ENCODE results near the gene PAX8. TPM values are rescaled to one million over a fixed set of nuclear protein-coding genes. Genes with fewer than 3 reads are reported as not detected.

The PAX8 gene
- total and polyA plus RNA-seq, 2 of the 13 experiments (the other 11 are each of a cell fraction or from before 2014, with no cell fraction given) = 1.5 to 8.8 TPM

GRCh38 chr2:113232740-113233139 is 46.0 kb downstream of the PAX8 start (continued):
- TF ChIP-seq XRCC5 (optimal IDR thresholded peaks at IDR 0.05; ENCODE audit: low read length) (peak; percentile 23), KLF15 (CRISPR knock-in tag; IDR thresholded peaks at IDR 0.05; ENCODE audit: borderline replicate concordance) (no peak), RNF219 (CRISPR knock-in tag; IDR thresholded peaks at IDR 0.05) (no peak), TEF (CRISPR knock-in tag; IDR thresholded peaks at IDR 0.05) (no peak)

- 70% methylated on average over 3 of the region's 3 CpGs for WGBS (ENCODE audit: low lambda C conversion rate)
- FAIRE-seq = no peak
- CTCF ChIA-PET (ENCODE audit: low intra/inter-chr PET ratio, low total read pairs) = no interaction called here
- H3K4me1 ChIP-seq (ENCODE audit: insufficient read depth, low read length) = peaks cover 48% of the 10 kb centered on the region
- no peak overlapping the region for H3K9ac ChIP-seq (ENCODE audit: insufficient read depth, low read depth, low read length)
- 0 out of 5 replicates have a peak, but pooled peaks cover 0 to 5% of the 10 kb centered on the region in 2 experiments for H3K27me3 ChIP-seq (ENCODE audit: control insufficient read depth in 1 of 2, insufficient read depth in 2 of 2, low read length in 2 of 2)
- no TSS peak for BruUV-seq (replicated peaks)
- in situ Hi-C loops (cut with HindIII; ENCODE audit: extremely low pct_ligation_motif_present, low pct_unique_long_range_greater_than_20kb) = no loop called here
- DNase-seq (ENCODE audit: low spot score) = no peak
- no peak overlapping the region for H3K27ac ChIP-seq (ENCODE audit: extremely low read length, insufficient read depth, low read length)
- TF ChIP-seq ZNF282 (IDR thresholded peaks at IDR 0.05; ENCODE audit: partially characterized antibody) = no peak
- no peak for TF ChIP-seq NAIF1 (CRISPR knock-in tag; IDR thresholded peaks at IDR 0.05; ENCODE audit: borderline replicate concordance)
- H4K20me1 ChIP-seq (ENCODE audit: insufficient read depth, low read length) = no peaks in the 10 kb centered on the region
- H3K4me3 ChIP-seq (replicated peaks in 1 of 3; ENCODE audit: insufficient read depth in 1 of 3, low read depth in 2 of 3, low read length in 3 of 3) = no peak overlapping the region
- H3K9me3 ChIP-seq (ENCODE audit: low read length) = no peaks in the 10 kb centered on the region
- H3K4me2 ChIP-seq (ENCODE audit: low read depth, low read length) = no peak overlapping the region
- POLR2A ChIA-PET = interaction anchor here (2.6 kb wide), 1 partner anchor 12 kb away, joined by 10 read pairs; no protein-coding TSS in a partner anchor
- intact Hi-C loops (cut with micrococcal nuclease; ENCODE audit: unreplicated experiment) = loop anchor here (2.0 kb wide), 2 partner anchors 13 to 27 kb away; no protein-coding TSS in a partner anchor
- no peaks in the 10 kb centered on the region for H3K79me2 ChIP-seq (ENCODE audit: insufficient read depth, low read length)
- no peak overlapping the region for H2AFZ ChIP-seq (ENCODE audit: low read length)
- no peaks in the 10 kb centered on the region for H3K36me3 ChIP-seq (replicated peaks in 1 of 2; ENCODE audit: control insufficient read depth in 1 of 2, insufficient read depth in 2 of 2, low read length in 2 of 2)
- no peak for ATAC-seq
Observed at GRCh38 chr2:113232123-113232522, 46.6 kb downstream of the PAX8 start.
